Measurements from ENCODE around the gene CCNYL1. TPM values are rescaled to one million over a fixed set of nuclear protein-coding genes. Genes with fewer than 3 reads are reported as not detected.
"Not testable (repeated sequence)": the region's sequence is repeated elsewhere in the genome, so short reads cannot be mapped to it uniquely, and the experiment has no call there.

CCNYL1 gene
- total RNA-seq, 1 donor from 2014 or later, result 7.6 TPM

DNA sequence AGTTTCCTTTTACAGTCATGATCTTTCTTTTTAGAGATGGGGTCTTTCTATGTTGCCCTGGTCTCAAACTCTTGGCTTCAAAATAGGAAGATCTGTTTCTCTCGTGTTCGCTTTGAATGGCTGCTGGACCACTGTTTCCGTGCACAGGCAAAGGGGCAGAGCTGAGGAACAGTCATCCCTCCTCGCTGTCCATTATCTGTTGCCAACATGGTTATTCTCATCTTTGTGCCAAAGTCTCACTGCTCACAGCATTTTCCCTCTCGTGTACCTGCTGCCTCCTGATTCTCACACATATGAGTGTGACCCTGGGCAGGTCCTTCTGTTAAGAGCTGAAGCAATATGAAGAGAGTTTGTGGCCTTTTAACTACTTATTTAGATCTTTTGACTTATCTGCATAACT is 28.0 kb upstream of the CCNYL1 start:
- no peaks in the 10 kb centered on the region for H3K36me3 ChIP-seq
- no peaks in the 10 kb centered on the region for H3K9me3 ChIP-seq (replicated peaks)
- no peak overlapping the region for H3K27ac ChIP-seq (replicated peaks)
- H3K4me1 ChIP-seq, result no peaks in the 10 kb centered on the region
- intact Hi-C loops (cut with micrococcal nuclease), result no loop called here
- peaks cover 18% of the 10 kb centered on the region for H3K27me3 ChIP-seq (ENCODE audit: low read depth)
- H3K4me3 ChIP-seq, result no peak overlapping the region
- DNase-seq, result no peak
- TF ChIP-seq, protein P1, sequence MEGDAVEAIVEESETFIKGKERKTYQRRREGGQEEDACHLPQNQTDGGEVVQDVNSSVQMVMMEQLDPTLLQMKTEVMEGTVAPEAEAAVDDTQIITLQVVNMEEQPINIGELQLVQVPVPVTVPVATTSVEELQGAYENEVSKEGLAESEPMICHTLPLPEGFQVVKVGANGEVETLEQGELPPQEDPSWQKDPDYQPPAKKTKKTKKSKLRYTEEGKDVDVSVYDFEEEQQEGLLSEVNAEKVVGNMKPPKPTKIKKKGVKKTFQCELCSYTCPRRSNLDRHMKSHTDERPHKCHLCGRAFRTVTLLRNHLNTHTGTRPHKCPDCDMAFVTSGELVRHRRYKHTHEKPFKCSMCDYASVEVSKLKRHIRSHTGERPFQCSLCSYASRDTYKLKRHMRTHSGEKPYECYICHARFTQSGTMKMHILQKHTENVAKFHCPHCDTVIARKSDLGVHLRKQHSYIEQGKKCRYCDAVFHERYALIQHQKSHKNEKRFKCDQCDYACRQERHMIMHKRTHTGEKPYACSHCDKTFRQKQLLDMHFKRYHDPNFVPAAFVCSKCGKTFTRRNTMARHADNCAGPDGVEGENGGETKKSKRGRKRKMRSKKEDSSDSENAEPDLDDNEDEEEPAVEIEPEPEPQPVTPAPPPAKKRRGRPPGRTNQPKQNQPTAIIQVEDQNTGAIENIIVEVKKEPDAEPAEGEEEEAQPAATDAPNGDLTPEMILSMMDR (IDR thresholded peaks at IDR 0.05; ENCODE audit: borderline replicate concordance), result no peak

DNA sequence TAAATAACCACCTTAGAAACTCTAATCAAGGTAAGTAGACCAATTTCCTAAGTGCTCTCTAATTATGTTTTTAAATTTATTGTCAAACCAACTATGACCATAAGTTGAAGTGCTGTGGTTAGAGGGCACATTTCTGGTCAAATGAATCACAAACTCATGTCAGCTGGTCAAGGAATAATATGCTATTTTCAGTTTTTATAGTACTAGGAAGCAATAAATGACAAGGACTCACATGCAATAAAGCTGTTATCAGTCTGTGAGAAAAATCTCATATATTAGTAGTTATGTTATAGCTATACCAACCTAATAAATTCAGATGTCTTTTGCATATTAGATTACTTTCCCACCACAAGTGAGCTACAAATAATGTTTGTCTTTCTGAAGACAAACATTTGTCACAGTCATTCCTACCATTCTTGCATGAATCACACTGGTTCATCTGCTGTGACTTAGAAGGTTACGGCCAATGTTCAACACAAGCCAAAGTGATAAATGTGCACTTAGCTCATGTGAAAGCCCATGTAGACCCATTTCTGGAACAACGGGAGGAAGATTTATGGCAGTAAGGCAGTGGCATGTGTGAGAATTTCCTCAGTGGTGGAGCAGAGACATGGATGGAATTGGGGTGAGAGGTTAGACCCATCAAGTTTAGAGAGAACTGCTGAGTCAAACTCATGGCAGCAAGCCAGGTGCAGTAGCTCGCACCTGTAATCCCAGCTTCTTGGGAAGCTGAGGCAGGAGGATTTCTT is 27.4 kb upstream of the CCNYL1 start:
- Histone ChIP-seq H3K27ac (replicated peaks) (no peak overlapping the region), H3K4me1 (no peaks in the 10 kb centered on the region), H3K9me3 (replicated peaks) (no peaks in the 10 kb centered on the region), H3K27me3 (ENCODE audit: low read depth) (peaks cover 18% of the 10 kb centered on the region), H3K36me3 (no peaks in the 10 kb centered on the region), H3K4me3 (no peak overlapping the region)
- intact Hi-C loops (cut with micrococcal nuclease), result no loop called here
- DNase-seq, result no peak
- TF ChIP-seq, protein P1 (IDR thresholded peaks at IDR 0.05; ENCODE audit: borderline replicate concordance), result no peak

DNA sequence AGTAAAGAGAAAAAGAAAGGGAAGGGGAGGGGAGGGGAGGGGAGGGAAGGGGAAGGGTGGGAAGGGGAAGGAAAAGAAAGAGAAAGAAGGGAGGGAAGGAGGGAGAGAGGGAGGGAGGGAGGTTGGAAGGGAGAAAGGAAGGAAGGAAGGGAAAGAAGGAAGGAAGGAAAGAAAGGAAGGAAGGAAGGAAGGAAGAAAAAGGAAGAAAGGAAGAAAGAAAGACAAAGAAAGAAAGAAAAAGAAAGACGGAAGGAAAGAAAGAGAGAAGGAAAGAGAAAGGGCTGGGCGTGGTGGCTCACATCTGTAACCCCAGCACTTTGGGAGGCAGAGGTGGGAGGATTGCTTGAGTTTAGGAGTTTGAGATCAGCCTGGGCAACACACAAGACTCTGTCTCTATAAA is 24.6 kb upstream of the CCNYL1 start:
- H3K27ac ChIP-seq (replicated peaks), result no peak overlapping the region
- no peak for DNase-seq
- TF ChIP-seq, protein P1 (IDR thresholded peaks at IDR 0.05; ENCODE audit: borderline replicate concordance), result no peak
- no peaks in the 10 kb centered on the region for H3K36me3 ChIP-seq
- intact Hi-C loops (cut with micrococcal nuclease), result no loop called here
- peaks cover under 1% of the 10 kb centered on the region for H3K4me1 ChIP-seq
- no peaks in the 10 kb centered on the region for H3K27me3 ChIP-seq (ENCODE audit: low read depth)
- no peaks in the 10 kb centered on the region for H3K9me3 ChIP-seq (replicated peaks)
- no peak overlapping the region for H3K4me3 ChIP-seq

DNA sequence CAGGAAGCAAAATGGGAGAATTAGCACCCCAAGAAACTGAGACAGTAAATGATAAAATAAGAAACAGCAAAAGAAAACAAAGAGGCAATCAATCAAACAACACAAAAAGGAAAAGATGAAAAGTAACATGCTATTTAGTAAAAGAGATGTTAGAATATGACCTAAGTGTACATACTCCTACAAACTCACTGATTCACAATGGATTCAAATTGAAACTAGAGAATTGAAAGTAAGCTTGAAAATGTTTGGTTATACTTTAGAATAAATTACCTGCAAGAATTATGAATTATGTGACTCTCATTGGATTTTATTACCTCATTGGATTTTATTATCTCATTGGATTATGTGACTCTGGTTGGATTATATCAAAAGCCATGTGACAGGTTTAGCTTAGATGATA is 22.8 kb upstream of the CCNYL1 start:
- H3K4me1 ChIP-seq, result peaks cover 11% of the 10 kb centered on the region
- intact Hi-C loops (cut with micrococcal nuclease), result no loop called here
- no peak overlapping the region for H3K4me3 ChIP-seq
- no peaks in the 10 kb centered on the region for H3K36me3 ChIP-seq
- DNase-seq, result no peak
- TF ChIP-seq, protein P1 (IDR thresholded peaks at IDR 0.05; ENCODE audit: borderline replicate concordance), result no peak
- H3K27ac ChIP-seq (replicated peaks), result no peak overlapping the region
- H3K27me3 ChIP-seq (ENCODE audit: low read depth), result no peaks in the 10 kb centered on the region
- H3K9me3 ChIP-seq (replicated peaks), result no peaks in the 10 kb centered on the region

DNA sequence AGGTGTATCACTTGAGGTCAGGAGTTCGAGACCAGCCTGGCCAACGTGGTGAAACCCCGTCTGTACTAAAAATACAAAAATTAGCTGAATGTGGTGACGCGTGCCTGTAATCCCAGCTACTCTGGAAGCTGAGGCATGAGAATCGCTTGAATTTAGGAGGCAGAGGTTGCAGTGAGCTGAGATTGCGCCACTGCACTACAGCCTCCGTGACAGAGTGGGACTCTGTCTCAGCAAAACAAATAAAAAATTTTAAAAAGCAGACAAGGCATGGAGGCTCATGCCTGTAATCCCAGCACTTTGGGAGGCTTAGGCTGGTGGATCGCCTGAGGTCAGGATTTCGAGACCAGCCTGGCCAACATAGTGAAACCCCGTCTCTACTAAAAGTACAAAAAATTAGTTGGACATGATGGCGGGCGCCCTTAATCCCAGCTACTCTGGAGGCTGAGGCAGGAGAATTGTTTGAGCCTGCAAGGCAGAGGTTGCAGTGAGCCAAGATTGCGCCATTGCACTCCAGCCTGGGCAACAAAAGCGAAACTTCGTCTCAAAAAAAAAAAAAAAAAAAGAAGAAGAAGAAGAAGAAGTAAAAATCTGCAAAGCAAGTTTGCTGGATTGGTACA is 20.5 kb upstream of the CCNYL1 start:
- H3K9me3 ChIP-seq (replicated peaks); H3K27me3 ChIP-seq (ENCODE audit: low read depth); DNase-seq; intact Hi-C loops (cut with micrococcal nuclease); H3K36me3 ChIP-seq; H3K4me3 ChIP-seq; H3K27ac ChIP-seq (replicated peaks): not testable (repeated sequence)
- H3K4me1 ChIP-seq, result peaks cover 11% of the 10 kb centered on the region
